Activated T-helper 1 cell treated with anti-CD3 and anti-CD28 coated beads, Interleukin-12 subunit alpha, Interleukin-12 subunit beta, Interleukin-2, Interleukin-4 antibody, amounts not matched to agents 30 ng/mL and 10 ng/mL and 1 ng/mL, durations not matched to agents 14 hours and 24 hours and 36 hours (primary cell): ENCODE results near the gene RAB11FIP3. TPM values are rescaled to one million over a fixed set of nuclear protein-coding genes. Genes with fewer than 3 reads are reported as not detected.

Source experiments
- DNase-seq: peaks from one replicate; pipeline ENCODE4 v3.0.0; 2021; ENCODE audit warnings: low spot score
- H3K27ac Mint-ChIP-seq: one replicate; pipeline ENCODE4 v1.8.0; 2021; ENCODE audit warnings: mild to moderate bottlenecking, mixed read lengths
- H3K27me3 Mint-ChIP-seq: one replicate; pipeline ENCODE4 v1.8.0; 2022; ENCODE audit warnings: mild to moderate bottlenecking, moderate library complexity, mixed read lengths; ENCODE audit not compliant: insufficient read depth
- H3K36me3 Mint-ChIP-seq: one replicate; pipeline ENCODE4 v1.8.0; 2021; ENCODE audit warnings: low read depth, mixed read lengths
- H3K4me1 Mint-ChIP-seq: one replicate; pipeline ENCODE4 v1.8.0; 2021; ENCODE audit warnings: low read depth, mixed read lengths
- H3K4me3 Mint-ChIP-seq: one replicate; pipeline ENCODE4 v1.8.0; 2021; ENCODE audit warnings: mild to moderate bottlenecking, moderate library complexity, mixed read lengths
- H3K9me3 Mint-ChIP-seq: one replicate; pipeline ENCODE4 v1.8.0; 2021; ENCODE audit warnings: mixed read lengths
- intact Hi-C: fragments of 100-400 bp; cut with micrococcal nuclease; formaldehyde crosslinking; loops from one replicate; pipeline ENCODE4 v1.15.1; 2024
- total RNA-seq: library from RNA; stranded (reverse); gene quantifications from 2 replicates; pipeline ENCODE4 v1.2.3, GENCODE V29; 2022

RAB11FIP3 gene
- total RNA-seq, 1 donor from 2014 or later = 47.5 TPM

DNA sequence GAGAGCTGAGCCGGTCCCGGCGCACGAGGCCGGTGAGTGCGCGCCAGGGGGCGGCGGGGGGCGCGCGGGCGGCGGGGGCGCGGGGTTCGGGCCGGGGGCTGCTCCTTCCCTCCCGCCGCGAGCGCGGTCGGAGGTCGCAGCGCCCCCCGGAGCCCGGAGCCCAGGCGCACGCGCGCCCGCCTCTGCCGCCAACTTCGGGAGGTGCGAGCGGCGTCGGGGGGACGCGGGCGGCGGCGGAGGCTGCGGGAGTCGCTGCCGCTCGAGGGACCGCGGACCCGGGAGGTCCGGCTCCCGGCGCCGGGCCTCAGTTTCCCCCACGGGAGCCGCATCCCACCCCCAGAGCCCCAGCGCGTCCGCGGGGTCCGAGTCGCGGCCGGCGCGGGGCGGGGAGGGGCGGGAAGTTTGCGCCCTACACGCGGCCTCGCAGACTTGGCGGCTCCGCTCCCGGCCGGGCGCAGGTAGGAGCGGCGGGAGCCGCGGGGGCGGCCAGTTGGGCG lies 134.8 kb downstream of the RAB11FIP3 start, which contains the start of gene PRR35:
Gene PRR35 (plus strand): TSS at position 191 of the 497 bp plus-strand sequence. CDS start 2,901 bp downstream, outside the sequence.
- no peaks in the 10 kb centered on the region for H3K4me1 Mint-ChIP-seq
- DNase-seq = no peak
- no peaks in the 10 kb centered on the region for H3K36me3 Mint-ChIP-seq
- H3K9me3 Mint-ChIP-seq = no peaks in the 10 kb centered on the region
- no peak within 1 kb of the TSS for H3K4me3 Mint-ChIP-seq
- intact Hi-C loops = no loop called here
- H3K27ac Mint-ChIP-seq = no peak within 1 kb of the TSS
- H3K27me3 Mint-ChIP-seq = peaks cover 10% of the 10 kb centered on the region

DNA sequence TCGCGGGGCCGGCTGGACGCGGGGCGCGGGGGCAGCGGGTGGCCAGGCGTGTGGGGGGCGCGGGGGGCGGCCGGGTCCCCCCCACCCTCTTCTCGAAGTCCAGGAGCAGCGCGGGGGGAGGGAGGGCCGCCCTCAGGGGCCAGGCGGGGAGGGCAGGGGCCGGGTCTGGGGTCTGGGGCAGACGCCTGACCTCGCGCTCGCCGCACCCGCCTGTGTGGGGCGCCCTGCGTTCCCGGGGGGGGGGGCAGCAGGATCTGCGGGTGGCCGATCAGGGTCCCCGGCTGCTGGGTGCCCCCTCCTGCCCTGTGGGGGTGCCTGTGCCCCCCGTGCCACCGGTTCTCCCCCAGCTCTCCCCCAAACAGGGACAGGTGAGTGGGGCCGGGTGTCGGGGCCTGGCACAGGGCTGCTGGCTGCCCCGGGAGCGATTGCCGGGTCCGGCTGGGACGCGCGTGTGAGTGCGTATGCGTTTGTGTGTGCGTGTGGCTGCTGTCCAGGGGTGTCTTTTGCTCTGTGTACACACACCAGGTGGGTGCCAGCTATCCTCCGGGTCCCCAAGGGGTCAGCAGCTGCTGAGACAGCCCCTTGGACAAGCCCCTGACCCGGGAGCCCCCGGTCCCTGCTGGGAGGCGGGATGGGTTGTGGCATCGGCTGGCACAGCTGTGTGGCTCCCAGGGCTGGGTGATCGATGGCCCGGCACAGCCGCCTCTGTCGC lies 135.4 kb downstream of the RAB11FIP3 start:
- Mint-ChIP-seq H3K4me1 (no peaks in the 10 kb centered on the region), H3K36me3 (no peaks in the 10 kb centered on the region), H3K27ac (no peak overlapping the region), H3K27me3 (peaks cover 10% of the 10 kb centered on the region), H3K4me3 (no peak overlapping the region), H3K9me3 (no peaks in the 10 kb centered on the region)
- DNase-seq = no peak
- intact Hi-C loops = no loop called here

DNA sequence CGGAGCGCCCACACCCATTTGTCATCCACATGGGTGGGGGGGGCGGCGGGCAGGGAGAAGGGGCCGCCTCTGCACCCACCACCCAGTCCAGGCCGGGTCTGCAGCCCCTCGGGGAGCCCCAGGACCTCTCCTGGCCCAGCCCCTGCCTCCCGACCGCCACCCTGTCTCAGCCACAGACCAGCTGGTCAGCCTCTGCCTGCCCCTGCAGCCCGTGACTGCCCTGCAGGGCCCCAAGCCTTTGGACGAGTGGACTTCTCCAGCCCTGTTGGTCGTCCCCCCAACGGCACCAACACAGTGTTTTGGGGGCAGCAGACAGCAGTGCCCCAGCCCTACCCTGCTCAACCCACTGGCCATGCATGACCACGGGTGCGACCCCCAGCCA lies 136.0 kb downstream of the RAB11FIP3 start:
- Mint-ChIP-seq H3K9me3 (no peaks in the 10 kb centered on the region), H3K36me3 (no peaks in the 10 kb centered on the region), H3K27ac (no peak overlapping the region), H3K4me3 (no peak overlapping the region), H3K27me3 (peaks cover 10% of the 10 kb centered on the region), H3K4me1 (no peaks in the 10 kb centered on the region)
- intact Hi-C loops = no loop called here
- no peak for DNase-seq

DNA sequence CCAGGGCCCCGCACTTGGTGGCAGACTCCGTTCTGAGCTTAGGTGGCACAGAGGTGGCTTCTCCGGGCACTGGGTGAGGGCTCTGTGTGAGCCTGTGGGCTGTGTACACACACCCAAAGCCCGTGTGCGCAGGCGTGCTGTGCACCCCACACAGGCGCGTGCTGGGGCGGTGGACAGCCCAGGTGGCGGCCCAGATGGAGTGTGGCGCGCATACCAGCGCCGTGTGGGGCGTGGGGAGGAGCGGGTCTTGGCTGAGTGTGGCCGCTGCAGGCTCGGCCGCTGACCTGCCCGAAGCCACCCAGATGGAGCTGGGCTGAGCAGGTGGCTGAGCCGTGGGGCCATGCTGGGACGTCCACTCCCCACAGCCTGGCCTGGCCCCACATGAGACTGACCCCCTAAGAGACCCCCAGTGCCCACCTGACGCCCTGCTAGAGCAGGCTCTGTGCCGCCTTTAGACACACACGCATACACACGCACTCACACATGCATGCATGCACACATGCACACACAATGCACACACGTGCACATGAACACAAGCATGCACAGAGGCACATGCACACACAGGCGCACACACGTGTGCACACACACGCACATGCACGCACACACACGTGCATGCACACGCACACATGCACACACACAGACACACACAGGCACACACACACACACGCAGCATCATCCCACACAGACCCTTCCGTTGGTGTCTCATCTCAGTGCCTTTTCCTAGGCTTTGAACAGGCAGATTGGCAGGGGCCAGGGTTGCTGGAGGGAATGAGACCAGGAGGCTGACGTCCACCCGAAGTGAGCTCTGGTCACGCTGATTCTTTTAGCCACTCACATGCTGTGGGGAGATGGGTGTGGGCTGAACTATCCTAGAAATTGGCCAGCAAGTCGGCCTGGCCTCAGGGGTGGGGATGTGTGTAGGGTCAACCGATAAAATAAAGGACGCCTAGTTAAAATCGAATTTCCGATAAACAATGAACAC lies 136.8 kb downstream of the RAB11FIP3 start:
- no peak for DNase-seq
- no peaks in the 10 kb centered on the region for H3K36me3 Mint-ChIP-seq
- H3K27me3 Mint-ChIP-seq = peaks cover 10% of the 10 kb centered on the region
- H3K4me1 Mint-ChIP-seq = peaks cover 8% of the 10 kb centered on the region
- no peak overlapping the region for H3K4me3 Mint-ChIP-seq
- H3K9me3 Mint-ChIP-seq = no peaks in the 10 kb centered on the region
- intact Hi-C loops = no loop called here
- H3K27ac Mint-ChIP-seq = no peak overlapping the region

DNA sequence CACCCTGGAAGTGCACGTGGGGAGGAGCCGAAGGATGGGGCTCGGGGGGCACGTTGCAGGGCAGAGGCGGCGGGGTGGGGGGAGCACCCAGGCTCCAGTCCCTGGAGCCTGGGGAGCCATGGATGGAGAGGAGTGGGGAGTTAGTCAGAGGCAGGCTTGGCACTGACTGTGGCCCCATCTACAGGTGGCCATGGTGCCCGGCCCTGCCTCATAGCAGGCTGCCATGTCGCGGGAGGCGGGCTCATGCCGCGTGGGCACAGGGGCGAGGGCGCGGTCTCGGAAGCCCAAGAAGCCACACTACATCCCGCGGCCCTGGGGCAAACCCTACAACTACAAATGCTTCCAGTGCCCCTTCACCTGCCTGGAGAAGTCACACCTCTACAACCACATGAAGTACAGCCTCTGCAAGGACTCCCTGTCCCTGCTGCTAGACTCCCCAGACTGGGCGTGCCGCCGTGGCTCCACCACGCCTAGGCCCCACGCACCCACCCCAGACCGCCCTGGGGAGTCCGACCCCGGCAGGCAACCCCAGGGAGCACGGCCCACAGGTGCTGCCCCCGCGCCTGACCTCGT lies 137.7 kb downstream of the RAB11FIP3 start:
- H3K9me3 Mint-ChIP-seq = no peaks in the 10 kb centered on the region
- H3K27ac Mint-ChIP-seq = no peak overlapping the region
- intact Hi-C loops = no loop called here
- H3K4me3 Mint-ChIP-seq = no peak overlapping the region
- H3K4me1 Mint-ChIP-seq = peaks cover 9% of the 10 kb centered on the region
- DNase-seq = no peak
- peaks cover 9% of the 10 kb centered on the region for H3K27me3 Mint-ChIP-seq
- no peaks in the 10 kb centered on the region for H3K36me3 Mint-ChIP-seq

DNA sequence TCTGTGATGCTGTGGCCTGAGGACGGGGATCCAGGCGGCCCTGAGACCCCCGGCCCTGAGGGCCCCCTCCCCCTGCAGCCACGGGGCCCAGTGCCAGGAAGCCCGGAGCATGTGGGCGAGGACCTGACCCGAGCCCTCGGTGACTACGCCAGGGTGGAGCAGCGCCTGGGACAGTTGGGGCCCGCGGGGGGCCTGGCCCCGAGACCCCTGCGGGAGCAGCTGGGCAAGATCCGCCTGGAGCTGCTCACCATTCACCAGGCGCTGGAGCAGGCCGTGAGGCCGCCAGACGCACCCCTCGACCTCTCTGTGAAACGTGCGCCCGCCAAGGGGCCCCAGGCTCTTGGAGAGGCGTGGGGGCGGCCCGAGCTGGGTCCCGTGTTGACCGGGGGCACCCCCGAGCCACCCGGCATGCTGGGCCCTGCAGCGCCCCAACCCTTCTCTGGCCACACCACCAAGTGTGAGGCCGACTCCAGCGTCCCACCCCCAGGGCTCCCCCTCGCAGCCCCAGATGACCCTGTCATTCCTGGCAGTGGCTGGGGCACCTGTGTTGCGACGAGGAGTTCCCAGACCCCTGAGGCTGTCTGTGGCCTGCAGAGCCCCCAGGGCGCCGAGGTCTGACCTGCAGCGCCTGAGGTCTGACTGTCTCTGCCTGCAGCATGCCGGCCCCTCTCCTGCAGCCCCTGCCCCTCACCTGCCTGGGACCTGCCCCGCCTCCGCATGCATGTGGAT lies 139.4 kb downstream of the RAB11FIP3 start:
- intact Hi-C loops = no loop called here
- H3K4me3 Mint-ChIP-seq = no peak overlapping the region

DNA sequence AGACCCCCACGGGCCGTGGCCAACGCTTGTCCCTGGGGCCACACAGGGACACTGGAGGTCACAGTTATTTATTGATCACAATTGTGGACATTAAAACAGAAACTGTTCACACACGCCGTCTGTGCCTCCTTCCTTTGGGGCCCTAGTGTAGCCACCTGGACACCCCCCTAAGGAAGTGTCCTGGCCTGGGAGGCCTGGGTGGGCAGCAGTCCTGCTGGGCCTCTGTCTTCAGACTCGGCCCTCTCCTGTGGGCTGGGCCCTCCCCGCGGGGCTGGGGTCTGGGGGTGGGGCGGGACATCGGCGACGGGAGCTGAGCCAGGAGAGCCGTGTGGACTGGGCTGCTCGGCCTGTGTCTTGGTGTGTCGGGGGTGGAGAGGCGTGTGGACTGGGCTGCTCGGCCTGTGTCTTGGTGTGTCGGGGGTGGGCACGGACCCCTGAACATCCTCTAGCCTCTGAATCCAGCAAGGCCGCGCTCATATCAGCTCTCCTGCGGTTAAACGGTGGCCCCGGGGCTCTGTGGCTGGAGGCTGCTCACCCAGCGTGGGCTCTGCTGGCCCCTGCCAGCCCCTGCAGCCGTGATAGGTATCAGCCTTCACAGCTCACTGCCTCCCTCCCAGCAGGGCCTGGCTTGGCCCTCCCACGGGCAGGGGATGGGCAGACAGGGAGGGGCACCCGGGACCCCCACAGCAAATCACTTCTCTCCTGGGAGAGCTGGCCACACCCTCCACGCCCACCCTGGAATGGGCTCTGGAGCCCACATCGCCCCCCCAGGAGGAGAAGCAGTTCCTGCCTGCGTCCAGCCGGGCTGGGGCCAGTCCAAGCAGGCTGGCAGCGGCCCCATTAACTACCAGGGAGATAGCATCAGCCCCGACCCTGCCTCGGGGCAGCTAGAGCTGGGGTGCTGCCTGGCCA lies 140.2 kb downstream of the RAB11FIP3 start:
- peaks cover 7% of the 10 kb centered on the region for H3K27me3 Mint-ChIP-seq
- H3K4me1 Mint-ChIP-seq = peaks cover 19% of the 10 kb centered on the region
- H3K27ac Mint-ChIP-seq = no peak overlapping the region

More for the DNA sequence above, 139.4 kb downstream of the RAB11FIP3 start:
- Mint-ChIP-seq H3K27ac (no peak overlapping the region), H3K9me3 (no peaks in the 10 kb centered on the region), H3K36me3 (no peaks in the 10 kb centered on the region), H3K4me1 (peaks cover 16% of the 10 kb centered on the region), H3K27me3 (peaks cover 7% of the 10 kb centered on the region)
- no peak for DNase-seq

DNA sequence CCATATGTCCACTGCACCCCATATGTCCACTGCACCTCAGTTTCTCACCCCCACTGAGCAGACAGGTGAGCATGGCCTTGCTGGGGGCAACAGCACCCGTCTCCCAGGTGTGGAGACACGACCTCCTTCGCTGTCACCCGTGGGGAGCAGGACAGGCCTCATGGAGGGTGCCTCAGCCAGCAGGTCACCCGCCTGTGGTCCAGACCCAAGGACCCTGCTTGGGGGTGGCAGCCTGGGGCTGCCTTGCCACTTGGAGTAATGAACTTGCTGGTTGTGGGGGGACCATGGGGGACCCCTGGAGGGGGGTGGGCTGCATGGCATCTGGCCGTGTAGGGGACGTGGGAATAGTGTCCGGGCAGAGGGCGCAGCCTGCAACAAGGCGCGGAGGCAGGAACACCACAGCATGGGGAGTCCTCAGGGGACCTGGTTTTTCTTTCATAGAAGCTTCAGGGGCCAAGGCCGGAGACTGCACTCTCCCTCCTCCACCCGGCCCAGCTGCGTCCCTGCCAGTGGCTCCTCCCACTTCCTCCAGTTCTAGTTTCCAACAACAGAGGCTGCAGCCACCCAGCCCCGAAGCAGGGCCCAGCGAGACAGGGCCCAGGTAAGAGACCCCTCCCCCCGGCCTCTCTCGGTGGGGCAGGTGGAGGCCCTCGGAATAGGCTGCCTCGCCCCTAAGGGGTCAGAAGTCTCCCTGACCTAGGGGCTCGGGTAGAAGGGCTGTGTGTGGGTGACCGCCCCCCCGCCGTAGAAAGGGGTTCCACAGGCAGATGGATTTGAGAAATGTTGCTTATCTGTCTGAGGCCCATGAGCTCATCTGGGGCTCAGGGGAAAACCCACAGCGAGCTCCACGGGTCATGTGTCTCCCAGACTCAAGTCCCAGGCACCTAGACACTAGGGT lies 141.3 kb downstream of the RAB11FIP3 start, which contains the start of gene NHLRC4:
Gene NHLRC4 (plus strand): TSS at position 531 of the 898 bp plus-strand sequence. CDS start 1,043 bp downstream, outside the sequence.
- peak; percentile 58 for DNase-seq
- Mint-ChIP-seq H3K27ac (peak within 1 kb of the TSS; percentile 83), H3K27me3 (peaks cover 4% of the 10 kb centered on the region), H3K4me1 (peaks cover 29% of the 10 kb centered on the region), H3K9me3 (no peaks in the 10 kb centered on the region), H3K36me3 (no peaks in the 10 kb centered on the region), H3K4me3 (peak within 1 kb of the TSS; percentile 64)
- intact Hi-C loops = loop anchor here (2.0 kb wide), 1 partner anchor 70 kb away; the partner anchor contains the start of gene METTL26

More for the DNA sequence above, 140.2 kb downstream of the RAB11FIP3 start:
- no peak overlapping the region for H3K4me3 Mint-ChIP-seq
- intact Hi-C loops = loop anchor here (2.0 kb wide), 1 partner anchor 71 kb away; the partner anchor contains the start of gene METTL26
- H3K9me3 Mint-ChIP-seq = no peaks in the 10 kb centered on the region
- no peak for DNase-seq
- no peaks in the 10 kb centered on the region for H3K36me3 Mint-ChIP-seq

DNA sequence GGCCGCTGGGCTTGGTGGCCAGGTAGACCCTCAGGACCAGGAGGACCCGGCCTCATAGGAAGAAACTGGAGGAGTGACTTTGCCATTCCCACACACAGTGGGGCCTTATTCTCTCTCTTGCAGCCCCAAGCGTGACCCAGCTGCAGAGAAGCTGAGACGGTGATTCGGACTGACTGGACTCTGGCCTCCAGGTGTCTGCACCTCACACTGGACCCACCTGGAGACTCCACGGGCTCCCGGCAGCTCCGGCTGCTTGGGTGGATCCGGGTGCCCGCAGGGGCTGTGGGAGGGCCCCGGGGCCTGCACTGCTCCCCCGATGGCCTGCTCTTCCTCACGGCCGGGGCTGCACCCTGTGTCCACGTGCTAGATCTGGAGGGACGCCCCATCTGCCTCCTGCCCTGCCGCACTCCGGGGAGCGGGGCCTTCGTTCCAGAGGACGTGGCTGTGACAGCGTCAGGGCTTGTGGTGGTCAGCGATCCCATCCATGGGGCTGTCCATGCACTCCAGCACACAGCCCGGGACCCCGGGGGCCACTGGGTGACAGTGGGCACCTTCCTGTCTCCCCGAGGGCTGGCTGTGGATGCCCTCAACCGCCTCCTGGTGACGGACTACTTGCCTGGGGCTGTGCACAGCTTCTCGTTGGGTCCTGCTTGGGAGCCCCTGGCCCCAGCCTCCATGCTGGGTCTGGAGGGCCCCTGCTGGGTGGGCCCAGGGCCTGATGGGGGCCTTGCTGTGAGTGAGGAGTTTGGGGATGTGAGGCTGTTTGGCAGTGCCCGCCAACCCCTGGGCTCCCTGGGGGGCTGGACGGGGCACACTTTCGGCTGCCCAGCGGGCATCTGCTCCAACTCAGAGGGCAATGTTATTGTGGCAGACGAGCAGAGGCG lies 142.2 kb downstream of the RAB11FIP3 start:
- no peaks in the 10 kb centered on the region for H3K9me3 Mint-ChIP-seq

More for the DNA sequence above, 142.2 kb downstream of the RAB11FIP3 start:
- Mint-ChIP-seq H3K27ac (peak overlapping the region; percentile 83), H3K4me3 (peak overlapping the region; percentile 64), H3K27me3 (no peaks in the 10 kb centered on the region), H3K36me3 (no peaks in the 10 kb centered on the region), H3K4me1 (peaks cover 32% of the 10 kb centered on the region)
- intact Hi-C loops = loop anchor here (2.0 kb wide), 1 partner anchor 69 kb away; the partner anchor contains the start of gene METTL26
- DNase-seq = no peak
